Measurements from ENCODE around the gene CFAP52.
"Not testable (repeated sequence)": the region's sequence is repeated elsewhere in the genome, so short reads cannot be mapped to it uniquely, and the experiment has no call there.

CFAP52 gene

DNA sequence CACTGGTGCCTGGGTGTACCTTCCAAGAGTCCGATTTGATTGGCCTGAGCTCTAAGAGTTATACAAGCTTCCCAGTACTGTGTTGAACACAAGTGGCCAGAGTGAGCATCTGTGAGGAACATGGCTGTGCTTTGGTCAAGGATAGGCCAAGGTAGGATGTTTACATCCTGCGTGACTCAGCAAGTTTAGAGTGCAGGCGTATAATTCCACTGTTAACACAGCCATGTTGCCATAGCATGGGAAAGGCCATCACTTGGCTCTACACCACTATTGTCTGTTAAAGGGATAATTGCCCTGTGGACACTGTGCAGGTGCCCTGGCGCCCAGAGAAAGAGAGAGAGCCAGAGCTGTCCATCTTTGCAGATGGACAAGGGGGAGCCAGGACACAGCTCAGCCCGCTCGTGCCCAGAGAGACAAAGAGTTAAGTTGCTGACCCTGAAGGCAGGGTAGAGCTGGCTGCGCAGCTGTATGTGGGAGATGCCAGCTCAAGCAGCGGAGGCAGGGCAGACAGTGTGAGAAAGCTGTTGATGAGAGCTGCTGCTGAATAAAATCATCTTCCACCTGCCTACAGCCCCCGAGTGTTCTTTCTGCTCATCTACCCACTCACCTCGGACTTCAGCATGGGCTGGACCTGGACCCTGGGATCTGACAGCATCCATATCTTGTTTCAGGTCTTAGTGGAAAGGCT, 11.7 kb downstream of the CFAP52 start:
- Histone ChIP-seq H3K27me3 (ENCODE audit: insufficient read depth, low read length, poor library complexity) (no peaks in the 10 kb centered on the region), H2AFZ (ENCODE audit: low read depth, low read length) (no peak overlapping the region), H3K4me1 (ENCODE audit: insufficient read depth, low read length) (no peaks in the 10 kb centered on the region), H3K4me3 (ENCODE audit: low read depth in 1 of 2, low read length in 2 of 2) (no peak overlapping the region), H4K20me1 (ENCODE audit: insufficient read depth, low read length) (no peaks in the 10 kb centered on the region), H3K9me3 (ENCODE audit: insufficient read depth, low read length, severe bottlenecking) (peaks cover 4% of the 10 kb centered on the region), H3K27ac (ENCODE audit: low read length) (no peak overlapping the region), H3K4me2 (ENCODE audit: insufficient read depth, low read length) (no peak overlapping the region), H3K79me2 (ENCODE audit: insufficient read depth, low read length) (no peaks in the 10 kb centered on the region), H3K9ac (ENCODE audit: low read depth, low read length) (no peak overlapping the region), H3K36me3 (ENCODE audit: insufficient read depth, low read length) (no peaks in the 10 kb centered on the region)
- TF ChIP-seq EZH2 (IDR thresholded peaks at IDR 0.05; ENCODE audit: borderline replicate concordance, low read depth, low read length, severe bottlenecking), result no peak
- TF ChIP-seq, protein P1, sequence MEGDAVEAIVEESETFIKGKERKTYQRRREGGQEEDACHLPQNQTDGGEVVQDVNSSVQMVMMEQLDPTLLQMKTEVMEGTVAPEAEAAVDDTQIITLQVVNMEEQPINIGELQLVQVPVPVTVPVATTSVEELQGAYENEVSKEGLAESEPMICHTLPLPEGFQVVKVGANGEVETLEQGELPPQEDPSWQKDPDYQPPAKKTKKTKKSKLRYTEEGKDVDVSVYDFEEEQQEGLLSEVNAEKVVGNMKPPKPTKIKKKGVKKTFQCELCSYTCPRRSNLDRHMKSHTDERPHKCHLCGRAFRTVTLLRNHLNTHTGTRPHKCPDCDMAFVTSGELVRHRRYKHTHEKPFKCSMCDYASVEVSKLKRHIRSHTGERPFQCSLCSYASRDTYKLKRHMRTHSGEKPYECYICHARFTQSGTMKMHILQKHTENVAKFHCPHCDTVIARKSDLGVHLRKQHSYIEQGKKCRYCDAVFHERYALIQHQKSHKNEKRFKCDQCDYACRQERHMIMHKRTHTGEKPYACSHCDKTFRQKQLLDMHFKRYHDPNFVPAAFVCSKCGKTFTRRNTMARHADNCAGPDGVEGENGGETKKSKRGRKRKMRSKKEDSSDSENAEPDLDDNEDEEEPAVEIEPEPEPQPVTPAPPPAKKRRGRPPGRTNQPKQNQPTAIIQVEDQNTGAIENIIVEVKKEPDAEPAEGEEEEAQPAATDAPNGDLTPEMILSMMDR (IDR thresholded peaks at IDR 0.05; ENCODE audit: borderline replicate concordance, extremely low read depth, low read length, poor library complexity, severe bottlenecking), result no peak
- ATAC-seq (ENCODE audit: insufficient read depth, low read depth) (no peak), DNase-seq (no peak)

DNA sequence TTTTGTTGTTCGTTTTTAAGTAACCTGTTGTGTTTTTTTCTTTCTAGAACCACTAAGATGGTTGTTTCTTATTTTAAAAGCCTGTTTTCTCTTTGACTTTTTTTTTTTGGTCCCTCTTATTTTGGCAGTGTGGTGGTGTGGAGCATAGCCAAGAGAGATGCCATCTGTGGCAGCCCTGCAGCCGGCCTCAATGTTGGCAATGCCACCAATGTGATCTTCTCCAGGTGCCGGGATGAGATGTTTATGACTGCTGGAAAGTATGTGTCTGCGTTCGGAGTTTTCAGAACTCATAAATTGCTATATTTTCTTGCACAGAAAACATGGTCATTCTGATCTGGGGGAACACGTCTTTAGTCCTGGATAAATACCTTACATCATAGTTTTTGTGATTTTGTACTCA, 17.6 kb downstream of the CFAP52 start:
- no peaks in the 10 kb centered on the region for H3K9me3 ChIP-seq (ENCODE audit: insufficient read depth, low read length, severe bottlenecking)
- H3K36me3 ChIP-seq (ENCODE audit: insufficient read depth, low read length), result no peaks in the 10 kb centered on the region
- no peak overlapping the region for H2AFZ ChIP-seq (ENCODE audit: low read depth, low read length)
- ATAC-seq (ENCODE audit: insufficient read depth, low read depth), result no peak
- no peak for DNase-seq
- H3K27me3 ChIP-seq (ENCODE audit: insufficient read depth, low read length, poor library complexity), result no peaks in the 10 kb centered on the region
- no peak overlapping the region for H3K27ac ChIP-seq (ENCODE audit: low read length)
- H3K4me1 ChIP-seq (ENCODE audit: insufficient read depth, low read length), result no peaks in the 10 kb centered on the region
- no peaks in the 10 kb centered on the region for H3K79me2 ChIP-seq (ENCODE audit: insufficient read depth, low read length)
- no peak overlapping the region for H3K9ac ChIP-seq (ENCODE audit: low read depth, low read length)
- no peak overlapping the region for H3K4me2 ChIP-seq (ENCODE audit: insufficient read depth, low read length)
- TF ChIP-seq EZH2 (IDR thresholded peaks at IDR 0.05; ENCODE audit: borderline replicate concordance, low read depth, low read length, severe bottlenecking), result no peak
- TF ChIP-seq, protein P1 (IDR thresholded peaks at IDR 0.05; ENCODE audit: borderline replicate concordance, extremely low read depth, low read length, poor library complexity, severe bottlenecking), result no peak
- no peaks in the 10 kb centered on the region for H4K20me1 ChIP-seq (ENCODE audit: insufficient read depth, low read length)
- H3K4me3 ChIP-seq (ENCODE audit: low read depth in 1 of 2, low read length in 2 of 2), result no peak overlapping the region

DNA sequence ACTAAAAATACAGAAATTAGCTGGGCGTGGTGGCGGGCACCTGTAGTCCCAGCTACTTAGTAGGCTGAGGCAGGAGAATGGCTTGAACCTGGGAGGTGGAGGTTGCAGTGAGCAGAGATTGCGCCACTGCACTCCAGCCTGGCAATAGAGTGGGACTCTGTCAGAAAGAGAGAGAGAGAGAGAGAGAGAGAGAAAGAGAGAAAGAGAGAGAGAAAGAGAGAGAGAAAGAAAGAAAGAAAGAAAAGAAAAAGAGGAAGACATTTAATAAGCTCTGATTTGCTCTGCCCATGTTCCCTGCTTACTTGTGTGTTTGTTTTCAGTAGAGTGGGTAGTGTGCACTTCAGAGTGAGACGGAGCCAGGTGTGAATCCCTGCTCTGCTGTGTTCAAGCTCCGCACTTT, 21.2 kb downstream of the CFAP52 start:
- H3K36me3 ChIP-seq (ENCODE audit: insufficient read depth, low read length); ATAC-seq (ENCODE audit: insufficient read depth, low read depth); H2AFZ ChIP-seq (ENCODE audit: low read depth, low read length); H3K27ac ChIP-seq (ENCODE audit: low read length); H3K4me2 ChIP-seq (ENCODE audit: insufficient read depth, low read length); H3K27me3 ChIP-seq (ENCODE audit: insufficient read depth, low read length, poor library complexity); H4K20me1 ChIP-seq (ENCODE audit: insufficient read depth, low read length); DNase-seq; H3K4me3 ChIP-seq (ENCODE audit: low read depth in 1 of 2, low read length in 2 of 2); H3K79me2 ChIP-seq (ENCODE audit: insufficient read depth, low read length); H3K9ac ChIP-seq (ENCODE audit: low read depth, low read length); H3K4me1 ChIP-seq (ENCODE audit: insufficient read depth, low read length); H3K9me3 ChIP-seq (ENCODE audit: insufficient read depth, low read length, severe bottlenecking): not testable (repeated sequence)

DNA sequence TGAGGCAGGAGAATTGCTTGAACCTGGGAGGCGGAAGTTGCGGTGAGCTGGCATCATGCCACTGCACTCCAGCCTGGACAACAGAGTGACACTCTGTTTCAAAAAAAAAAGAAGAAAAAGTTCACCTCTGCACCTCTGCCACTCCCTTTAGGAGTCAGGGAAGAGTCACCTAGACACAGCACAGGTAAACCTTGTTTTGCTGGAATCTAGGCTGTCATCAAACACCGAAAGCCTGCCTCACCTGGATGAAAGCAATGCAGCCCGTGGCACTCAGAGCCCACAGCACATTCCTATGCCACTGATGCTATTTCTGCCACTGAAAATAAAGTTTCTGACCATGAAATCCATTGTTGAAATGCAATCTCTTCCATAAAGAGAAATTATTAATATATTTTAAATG, 22.2 kb downstream of the CFAP52 start:
- no peak for DNase-seq
- Histone ChIP-seq H4K20me1 (ENCODE audit: insufficient read depth, low read length) (no peaks in the 10 kb centered on the region), H3K9ac (ENCODE audit: low read depth, low read length) (no peak overlapping the region), H3K4me1 (ENCODE audit: insufficient read depth, low read length) (no peaks in the 10 kb centered on the region), H3K9me3 (ENCODE audit: insufficient read depth, low read length, severe bottlenecking) (no peaks in the 10 kb centered on the region), H3K79me2 (ENCODE audit: insufficient read depth, low read length) (no peaks in the 10 kb centered on the region), H3K27ac (ENCODE audit: low read length) (no peak overlapping the region), H3K27me3 (ENCODE audit: insufficient read depth, low read length, poor library complexity) (no peaks in the 10 kb centered on the region), H3K4me2 (ENCODE audit: insufficient read depth, low read length) (no peak overlapping the region), H3K36me3 (ENCODE audit: insufficient read depth, low read length) (no peaks in the 10 kb centered on the region), H2AFZ (ENCODE audit: low read depth, low read length) (no peak overlapping the region), H3K4me3 (ENCODE audit: low read depth in 1 of 2, low read length in 2 of 2) (no peak overlapping the region)
- ATAC-seq (ENCODE audit: insufficient read depth, low read depth), result no peak
- TF ChIP-seq EZH2 (IDR thresholded peaks at IDR 0.05; ENCODE audit: borderline replicate concordance, low read depth, low read length, severe bottlenecking), result no peak
- TF ChIP-seq, protein P1 (IDR thresholded peaks at IDR 0.05; ENCODE audit: borderline replicate concordance, extremely low read depth, low read length, poor library complexity, severe bottlenecking), result no peak

DNA sequence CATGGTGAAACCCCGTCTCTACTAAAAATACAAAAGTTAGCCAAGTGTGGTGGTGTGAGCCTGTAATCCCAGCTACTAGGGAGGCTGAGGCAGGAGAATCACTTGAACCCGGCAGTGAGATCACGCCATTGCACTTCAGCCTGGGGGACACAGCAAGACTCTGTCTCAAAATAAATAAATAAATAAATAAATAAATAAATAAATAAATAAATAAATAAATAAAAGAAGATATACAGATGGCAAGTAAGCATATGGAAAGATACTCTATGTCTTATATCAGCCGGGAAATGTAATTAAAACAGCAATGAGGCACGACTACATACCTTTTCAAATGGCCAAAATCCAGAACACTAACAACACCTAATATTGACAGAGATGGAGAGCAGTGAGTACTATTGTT, 28.1 kb downstream of the CFAP52 start:
- not testable (repeated sequence) for ATAC-seq (ENCODE audit: insufficient read depth, low read depth); H3K4me1 ChIP-seq (ENCODE audit: insufficient read depth, low read length); H3K27me3 ChIP-seq (ENCODE audit: insufficient read depth, low read length, poor library complexity); H4K20me1 ChIP-seq (ENCODE audit: insufficient read depth, low read length); H3K36me3 ChIP-seq (ENCODE audit: insufficient read depth, low read length); H3K9ac ChIP-seq (ENCODE audit: low read depth, low read length); H3K79me2 ChIP-seq (ENCODE audit: insufficient read depth, low read length); DNase-seq; H3K4me2 ChIP-seq (ENCODE audit: insufficient read depth, low read length); H2AFZ ChIP-seq (ENCODE audit: low read depth, low read length); H3K4me3 ChIP-seq (ENCODE audit: low read depth in 1 of 2, low read length in 2 of 2); H3K27ac ChIP-seq (ENCODE audit: low read length); H3K9me3 ChIP-seq (ENCODE audit: insufficient read depth, low read length, severe bottlenecking)
